MM.1S (cell line): ENCODE measurements around the gene NTRK2.

ENCODE experiments used
- DNase-seq: peaks from one replicate; pipeline ENCODE4 v3.0.0-alpha.2; 2015
- H2AFZ ChIP-seq: fragments of 300-600 bp; sonication (generic); 2 replicates; pipeline ENCODE4 v1.6.0; 2016; ENCODE audit warnings: antibody characterized with exemption, low read length
- H3F3A ChIP-seq: fragments of 300-600 bp; sonication (generic); 2 replicates; pipeline ENCODE4 v1.6.1; 2016; ENCODE audit warnings: mild to moderate bottlenecking, antibody characterized with exemption, low read length, moderate library complexity, mixed read lengths; ENCODE audit not compliant: insufficient read depth
- H3K27ac ChIP-seq: fragments of 300-600 bp; sonication (generic); 2 replicates; pipeline ENCODE4 v1.5.1; 2016; ENCODE audit warnings: mild to moderate bottlenecking, low read length
- H3K27me3 ChIP-seq: fragments of 300-600 bp; sonication (generic); replicated peaks from 2 replicates; pipeline ENCODE4 v1.6.0; 2016; ENCODE audit warnings: low read length; ENCODE audit not compliant: insufficient read depth
- H3K36me3 ChIP-seq: fragments of 300-600 bp; sonication (generic); replicated peaks from 2 replicates; pipeline ENCODE4 v1.6.1; 2016; ENCODE audit warnings: mild to moderate bottlenecking, low read length, mixed read lengths; ENCODE audit not compliant: insufficient read depth
- H3K4me1 ChIP-seq: fragments of 300-600 bp; sonication (generic); 2 replicates; pipeline ENCODE4 v1.6.1; 2016; ENCODE audit warnings: low read length, mixed read lengths
- H3K4me2 ChIP-seq: fragments of 300-600 bp; sonication (generic); 2 replicates; pipeline ENCODE4 v1.6.0; 2016; ENCODE audit warnings: low read depth, low read length
- H3K4me3 ChIP-seq: fragments of 300-600 bp; sonication (generic); 2 replicates; pipeline ENCODE4 v1.5.1; 2016; ENCODE audit warnings: low read length, mixed read lengths
- H3K79me2 ChIP-seq: fragments of 300-600 bp; sonication (generic); 2 replicates; pipeline ENCODE4 v1.6.1; 2016; ENCODE audit warnings: mixed run types, low read length, mixed read lengths
- H3K9ac ChIP-seq: fragments of 300-600 bp; sonication (generic); 2 replicates; pipeline ENCODE4 v1.6.1; 2016; ENCODE audit warnings: low read length, mixed read lengths
- H3K9me2 ChIP-seq: fragments of 300-600 bp; sonication (generic); replicated peaks from 2 replicates; pipeline ENCODE4 v1.6.1; 2016; ENCODE audit warnings: mild to moderate bottlenecking, low read length, mixed read lengths; ENCODE audit not compliant: insufficient read depth
- H3K9me3 ChIP-seq: fragments of 300-600 bp; sonication (generic); replicated peaks from 2 replicates; pipeline ENCODE4 v1.6.1; 2016; ENCODE audit warnings: mild to moderate bottlenecking, low read length, mixed read lengths; ENCODE audit not compliant: insufficient read depth
- H4K20me1 ChIP-seq: fragments of 300-600 bp; sonication (generic); 2 replicates; pipeline ENCODE4 v1.6.1; 2016; ENCODE audit warnings: mild to moderate bottlenecking, low read length, moderate library complexity, mixed read lengths; ENCODE audit not compliant: insufficient read depth
- CTCF ChIP-seq: fragments of 300-600 bp; sonication (generic); IDR thresholded peaks from 2 replicates; pipeline ENCODE4 v1.5.1; 2016; ENCODE audit warnings: antibody characterized with exemption, low read length, mixed read lengths
- EZH2 ChIP-seq: fragments of 300-600 bp; sonication (generic); optimal IDR thresholded peaks from 2 replicates; pipeline ENCODE3; 2017; ENCODE audit warnings: low read depth, mild to moderate bottlenecking, antibody characterized with exemption, low read length, mixed read lengths
- EZH2phosphoT487 ChIP-seq: fragments of 300-600 bp; sonication (generic); IDR thresholded peaks from 2 replicates; pipeline ENCODE4 v1.6.1; 2018; ENCODE audit warnings: antibody characterized with exemption, low read length

NTRK2 gene

DNA sequence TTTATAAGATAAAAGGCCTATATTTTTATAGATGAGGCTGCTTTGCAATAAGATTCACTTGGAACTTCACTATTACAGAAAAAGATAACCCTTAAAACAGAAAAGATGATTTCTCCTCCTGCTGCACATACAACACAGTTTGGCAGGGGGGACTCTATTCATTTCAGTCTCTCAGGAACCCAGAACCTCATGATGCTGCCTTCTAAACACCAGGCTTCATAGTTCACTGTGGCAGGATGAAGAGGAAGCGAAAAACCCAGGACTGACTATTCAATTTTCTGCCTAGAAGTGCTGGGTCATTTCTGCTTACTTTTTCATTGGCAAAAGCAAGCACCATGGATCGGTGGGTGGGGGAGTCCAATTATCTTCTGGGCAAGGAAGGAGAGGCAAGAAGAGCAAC is 179.5 kb downstream of the NTRK2 start:
- no peaks in the 10 kb centered on the region for H3K79me2 ChIP-seq
- no peaks in the 10 kb centered on the region for H3K9me2 ChIP-seq
- H2AFZ ChIP-seq, result no peak overlapping the region
- H3K9me3 ChIP-seq, result no peaks in the 10 kb centered on the region
- H3K4me3 ChIP-seq, result no peak overlapping the region
- H3F3A ChIP-seq, result no peaks in the 10 kb centered on the region
- no peaks in the 10 kb centered on the region for H3K27me3 ChIP-seq
- TF ChIP-seq EZH2, result no peak
- TF ChIP-seq CTCF, result no peak
- no peak for TF ChIP-seq EZH2phosphoT487
- no peak for DNase-seq
- H3K4me1 ChIP-seq, result 0 out of 2 replicates have a peak, but pooled peaks cover 2% of the 10 kb centered on the region
- H3K4me2 ChIP-seq, result no peak overlapping the region
- H3K27ac ChIP-seq, result no peak overlapping the region
- H3K9ac ChIP-seq, result no peak overlapping the region
- H4K20me1 ChIP-seq, result no peaks in the 10 kb centered on the region
- H3K36me3 ChIP-seq, result no peaks in the 10 kb centered on the region

- H3K9me2 ChIP-seq, result no peaks in the 10 kb centered on the region
- H3K79me2 ChIP-seq, result no peaks in the 10 kb centered on the region
- no peak overlapping the region for H2AFZ ChIP-seq
- no peak overlapping the region for H3K27ac ChIP-seq
- TF ChIP-seq CTCF (no peak), EZH2 (no peak), EZH2phosphoT487 (no peak)
- H3K4me3 ChIP-seq, result no peak overlapping the region
- no peak overlapping the region for H3K4me2 ChIP-seq
- H3K9ac ChIP-seq, result no peak overlapping the region
- no peaks in the 10 kb centered on the region for H3K27me3 ChIP-seq
- H3K9me3 ChIP-seq, result no peaks in the 10 kb centered on the region
- H3K36me3 ChIP-seq, result no peaks in the 10 kb centered on the region
- no peaks in the 10 kb centered on the region for H4K20me1 ChIP-seq
- H3K4me1 ChIP-seq, result no peaks in the 10 kb centered on the region
- no peaks in the 10 kb centered on the region for H3F3A ChIP-seq
- no peak for DNase-seq
Observed at GRCh38 chr9:84850830-84851392, 181.4 kb downstream of the NTRK2 start.

DNA sequence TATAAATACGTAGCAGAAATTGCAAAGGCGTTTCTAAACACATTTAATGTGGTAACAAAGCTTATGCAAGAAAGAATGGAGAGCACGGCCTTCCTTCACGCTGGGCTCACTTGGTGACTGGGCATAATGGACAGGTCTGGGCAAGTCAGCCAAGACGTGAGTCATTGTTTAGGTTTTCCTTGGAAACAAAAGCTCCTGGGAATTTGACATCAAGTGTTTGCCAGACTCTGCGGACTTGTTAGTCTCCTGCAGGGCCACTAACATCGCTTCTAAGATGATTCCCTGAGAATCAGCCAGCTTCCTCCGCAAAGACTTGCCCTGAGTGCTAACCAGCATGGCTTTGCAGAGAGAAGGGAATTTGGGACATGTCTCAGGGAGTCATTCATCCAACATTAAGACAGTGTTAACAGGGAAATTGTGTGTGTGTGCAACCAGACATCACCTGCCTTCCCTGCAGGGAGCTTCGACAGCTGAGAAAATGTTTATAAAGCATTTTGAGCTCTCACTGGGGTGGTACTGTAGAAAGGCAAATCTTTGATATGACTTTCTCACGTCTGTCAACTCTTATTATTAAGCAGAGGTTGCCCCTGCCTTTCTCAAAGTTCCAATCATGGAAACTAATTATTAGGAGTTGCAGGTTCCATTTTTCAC is 182.5 kb downstream of the NTRK2 start:
- no peak overlapping the region for H2AFZ ChIP-seq
- H3K4me2 ChIP-seq, result no peak overlapping the region
- no peaks in the 10 kb centered on the region for H4K20me1 ChIP-seq
- DNase-seq, result no peak
- H3K27me3 ChIP-seq, result no peaks in the 10 kb centered on the region
- no peak overlapping the region for H3K4me3 ChIP-seq
- no peaks in the 10 kb centered on the region for H3F3A ChIP-seq
- no peaks in the 10 kb centered on the region for H3K36me3 ChIP-seq
- no peaks in the 10 kb centered on the region for H3K9me3 ChIP-seq
- H3K79me2 ChIP-seq, result no peaks in the 10 kb centered on the region
- TF ChIP-seq EZH2 (no peak), EZH2phosphoT487 (no peak), CTCF (no peak)
- H3K4me1 ChIP-seq, result no peaks in the 10 kb centered on the region
- no peaks in the 10 kb centered on the region for H3K9me2 ChIP-seq
- H3K9ac ChIP-seq, result no peak overlapping the region
- H3K27ac ChIP-seq, result no peak overlapping the region
